ENCODE measurements around the gene TCTN3. TPM values are rescaled to one million over a fixed set of nuclear protein-coding genes. Genes with fewer than 3 reads are reported as not detected.
A peak's percentile ranks its signal among the peaks of the same experiment; 100 is the strongest.

TCTN3 gene
- total and polyA plus RNA-seq, 2 of the 13 experiments (the other 11 are each of a cell fraction or from before 2014, with no cell fraction given), result 53.3 to 60.0 TPM

GRCh38 chr10:95693668-95694534 lies at the start of gene TCTN3 (continued):
- TF ChIP-seq EHMT2 (IDR thresholded peaks at IDR 0.05; ENCODE audit: borderline replicate concordance, low read depth, low read length) (no peak), GABPA (IDR thresholded peaks at IDR 0.05; ENCODE audit: low read depth, low read length) (no peak), GABPA (CRISPR knock-in tag; IDR thresholded peaks at IDR 0.05; ENCODE audit: low read depth) (0 out of 2 replicates have a peak, but pooled peaks have one; percentile 39), ZNF512B (CRISPR knock-in tag; IDR thresholded peaks at IDR 0.05; ENCODE audit: borderline replicate concordance) (0 out of 2 replicates have a peak, but pooled peaks have one; percentile 20), PRMT3 (CRISPR knock-in tag; IDR thresholded peaks at IDR 0.05; ENCODE audit: borderline replicate concordance, low read depth) (no peak), ZNF281 (CRISPR knock-in tag; IDR thresholded peaks at IDR 0.05; ENCODE audit: borderline replicate concordance) (no peak), MXI1 (IDR thresholded peaks at IDR 0.05; ENCODE audit: borderline replicate concordance, low read depth, low read length) (peak; percentile 83; the same call in 2 of the 3 replicates), ISL2 (CRISPR knock-in tag; IDR thresholded peaks at IDR 0.05) (peak; percentile 42; the same call in 1 of the 2 replicates), RORA (CRISPR knock-in tag; IDR thresholded peaks at IDR 0.05) (no peak), ZNF333 (CRISPR knock-in tag; IDR thresholded peaks at IDR 0.05; ENCODE audit: borderline replicate concordance) (0 out of 2 replicates have a peak, but pooled peaks have one; percentile 66), KDM2A (CRISPR knock-in tag; IDR thresholded peaks at IDR 0.05; ENCODE audit: borderline replicate concordance, low read depth) (peak; percentile 92), HOXA9 (CRISPR knock-in tag; IDR thresholded peaks at IDR 0.05; ENCODE audit: borderline replicate concordance) (no peak), HMGXB3 (CRISPR knock-in tag; IDR thresholded peaks at IDR 0.05; ENCODE audit: borderline replicate concordance) (peak; percentile 100), JUNB (CRISPR knock-in tag; IDR thresholded peaks at IDR 0.05; ENCODE audit: borderline replicate concordance) (no peak), ZNF746 (CRISPR knock-in tag; IDR thresholded peaks at IDR 0.05) (no peak), CENPT (CRISPR knock-in tag; IDR thresholded peaks at IDR 0.05; ENCODE audit: low read depth) (no peak), PHF8 (CRISPR knock-in tag; IDR thresholded peaks at IDR 0.05) (peak; percentile 92), SNRNP70 (IDR thresholded peaks at IDR 0.05; ENCODE audit: low read depth, low read length) (no peak)

All from HepG2 (cell line).